H1 (cell line): ENCODE data around the gene TMCC1. TPM values are rescaled to one million over a fixed set of nuclear protein-coding genes. Genes with fewer than 3 reads are reported as not detected.

Experiments
- BRCA1 ChIP-seq: IDR thresholded peaks from 2 replicates; pipeline ENCODE4 v1.6.1; 2012; ENCODE audit warnings: low read depth, low read length, improper control_type of control experiment
- polyA plus RNA-seq, 7 experiments: library from polyadenylated mRNA; depleted of rRNA in 3 of 7; stranded (reverse) in 5 of 7; unstranded in 2 of 7; fragments of >200 nt in 5 of 7; fragments of 200-250 nt in 2 of 7; gene quantifications; 1 replicate in 5 of 7; 2 replicates in 1 of 7; 4 replicates in 1 of 7; pipeline versions ENCODE4 v1.2.1 to v1.2.3, GENCODE V29; 2011 to 2013; ENCODE audit warnings: missing spikeins in 2 of 7, mixed read lengths in 2 of 7
- total RNA-seq: library from RNA; stranded (reverse); fragmentation: NEBNext Ultra II Directional; extraction: Animal tissue kit (Norgen Biotek cat#: 25700); gene quantifications from 2 replicates; pipeline ENCODE4 v1.2.1, GENCODE V29; 2021

TMCC1 gene
- total and polyA plus RNA-seq, 2 of the 8 experiments (the other 6 are each of a cell fraction or from before 2014, with no cell fraction given): 10.4 to 27.1 TPM

GRCh38 chr3:129603561-129603942, 290.0 kb downstream of the TMCC1 start (continued):
- no peak for TF ChIP-seq BRCA1
